Glutamatergic neuron (in vitro differentiated cells): ENCODE results near the gene TMEM144. TPM values are rescaled to one million over a fixed set of nuclear protein-coding genes. Genes with fewer than 3 reads are reported as not detected.

Experiments
- DNase-seq: peaks from one replicate; pipeline ENCODE4 v3.0.0; 2022
- H3K27ac Mint-ChIP-seq: one replicate; pipeline ENCODE4 v1.8.0; 2020; ENCODE audit warnings: mild to moderate bottlenecking, mixed read lengths, inconsistent platforms; ENCODE audit not compliant: unreplicated experiment
- H3K27me3 Mint-ChIP-seq: one replicate; pipeline ENCODE4 v1.8.0; 2020; ENCODE audit warnings: mild to moderate bottlenecking, moderate library complexity, mixed read lengths, inconsistent platforms; ENCODE audit not compliant: unreplicated experiment
- H3K36me3 Mint-ChIP-seq: one replicate; pipeline ENCODE4 v1.8.0; 2020; ENCODE audit warnings: mild to moderate bottlenecking, mixed read lengths, inconsistent platforms; ENCODE audit not compliant: unreplicated experiment
- H3K4me1 Mint-ChIP-seq: one replicate; pipeline ENCODE4 v1.8.0; 2020; ENCODE audit warnings: mild to moderate bottlenecking, low read depth, mixed read lengths, inconsistent platforms; ENCODE audit not compliant: unreplicated experiment
- H3K4me3 Mint-ChIP-seq: one replicate; pipeline ENCODE4 v1.8.0; 2020; ENCODE audit warnings: mild to moderate bottlenecking, mixed read lengths, inconsistent platforms; ENCODE audit not compliant: unreplicated experiment
- H3K9me3 Mint-ChIP-seq: one replicate; pipeline ENCODE4 v1.8.0; 2020; ENCODE audit warnings: mild to moderate bottlenecking, moderate library complexity, mixed read lengths, inconsistent platforms; ENCODE audit not compliant: unreplicated experiment
- total RNA-seq: library from RNA; stranded (reverse); fragmentation: NEBNext Ultra II Directional; extraction: Animal tissue kit (Norgen Biotek cat#: 25700); gene quantifications from one replicate; pipeline ENCODE4 v1.2.1, GENCODE V29; 2021; ENCODE audit not compliant: unreplicated experiment
- TF ChIP-seq, protein P1 (sequence below): fragments of 200-600 bp; sonication (generic); IDR thresholded peaks from one replicate; pipeline ENCODE4 v1.5.0; 2021; ENCODE audit not compliant: partially characterized antibody, unreplicated experiment

The TMEM144 gene
- total RNA-seq, 1 donor from 2014 or later: not detected

- H3K9me3 Mint-ChIP-seq: peaks cover 4% of the 10 kb centered on the region
- H3K4me3 Mint-ChIP-seq: no peak overlapping the region
- no peaks in the 10 kb centered on the region for H3K27me3 Mint-ChIP-seq
- H3K36me3 Mint-ChIP-seq: peaks cover 4% of the 10 kb centered on the region
- H3K4me1 Mint-ChIP-seq: no peaks in the 10 kb centered on the region
- DNase-seq: no peak
- no peak overlapping the region for H3K27ac Mint-ChIP-seq
- TF ChIP-seq, protein P1, sequence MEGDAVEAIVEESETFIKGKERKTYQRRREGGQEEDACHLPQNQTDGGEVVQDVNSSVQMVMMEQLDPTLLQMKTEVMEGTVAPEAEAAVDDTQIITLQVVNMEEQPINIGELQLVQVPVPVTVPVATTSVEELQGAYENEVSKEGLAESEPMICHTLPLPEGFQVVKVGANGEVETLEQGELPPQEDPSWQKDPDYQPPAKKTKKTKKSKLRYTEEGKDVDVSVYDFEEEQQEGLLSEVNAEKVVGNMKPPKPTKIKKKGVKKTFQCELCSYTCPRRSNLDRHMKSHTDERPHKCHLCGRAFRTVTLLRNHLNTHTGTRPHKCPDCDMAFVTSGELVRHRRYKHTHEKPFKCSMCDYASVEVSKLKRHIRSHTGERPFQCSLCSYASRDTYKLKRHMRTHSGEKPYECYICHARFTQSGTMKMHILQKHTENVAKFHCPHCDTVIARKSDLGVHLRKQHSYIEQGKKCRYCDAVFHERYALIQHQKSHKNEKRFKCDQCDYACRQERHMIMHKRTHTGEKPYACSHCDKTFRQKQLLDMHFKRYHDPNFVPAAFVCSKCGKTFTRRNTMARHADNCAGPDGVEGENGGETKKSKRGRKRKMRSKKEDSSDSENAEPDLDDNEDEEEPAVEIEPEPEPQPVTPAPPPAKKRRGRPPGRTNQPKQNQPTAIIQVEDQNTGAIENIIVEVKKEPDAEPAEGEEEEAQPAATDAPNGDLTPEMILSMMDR: no peak
These were observed 84.8 kb downstream of the TMEM144 start for GRCh38 chr4:158295053-158295452.

GRCh38 chr4:158297866-158298265 lies 87.6 kb downstream of the TMEM144 start:
- no peaks in the 10 kb centered on the region for H3K27me3 Mint-ChIP-seq
- no peak overlapping the region for H3K4me3 Mint-ChIP-seq
- no peaks in the 10 kb centered on the region for H3K36me3 Mint-ChIP-seq
- H3K4me1 Mint-ChIP-seq: no peaks in the 10 kb centered on the region
- H3K27ac Mint-ChIP-seq: no peak overlapping the region
- H3K9me3 Mint-ChIP-seq: peaks cover 2% of the 10 kb centered on the region
- DNase-seq: no peak
- TF ChIP-seq, protein P1: no peak

GRCh38 chr4:158299459-158300007 lies 89.2 kb downstream of the TMEM144 start:
- H3K4me3 Mint-ChIP-seq: no peak overlapping the region
- no peak overlapping the region for H3K27ac Mint-ChIP-seq
- H3K36me3 Mint-ChIP-seq: no peaks in the 10 kb centered on the region
- H3K27me3 Mint-ChIP-seq: no peaks in the 10 kb centered on the region
- no peak for DNase-seq
- peaks cover 2% of the 10 kb centered on the region for H3K9me3 Mint-ChIP-seq
- TF ChIP-seq, protein P1: no peak
- no peaks in the 10 kb centered on the region for H3K4me1 Mint-ChIP-seq

- Mint-ChIP-seq H3K4me3 (no peak overlapping the region), H3K9me3 (peaks cover 2% of the 10 kb centered on the region), H3K36me3 (no peaks in the 10 kb centered on the region)
These were observed 89.7 kb downstream of the TMEM144 start for GRCh38 chr4:158300012-158300411.

More at GRCh38 chr4:158300012-158300411, 89.7 kb downstream of the TMEM144 start:
- Mint-ChIP-seq H3K4me1 (no peaks in the 10 kb centered on the region), H3K27ac (no peak overlapping the region), H3K27me3 (no peaks in the 10 kb centered on the region)
- TF ChIP-seq, protein P1: no peak
- no peak for DNase-seq
